GM21576 (cell line): ENCODE measurements around the gene FGF9.

ENCODE experiments used
- ATAC-seq: cut with Tn5 transposase; IDR thresholded peaks from one replicate; pipeline ENCODE4 v1.9.1; 2021; ENCODE audit warnings: mild to moderate bottlenecking, moderate library complexity; ENCODE audit not compliant: unreplicated experiment

The FGF9 gene

GRCh38 chr13:21752501-21752900, 81.6 kb downstream of the FGF9 start:
- no peak for ATAC-seq

DNA sequence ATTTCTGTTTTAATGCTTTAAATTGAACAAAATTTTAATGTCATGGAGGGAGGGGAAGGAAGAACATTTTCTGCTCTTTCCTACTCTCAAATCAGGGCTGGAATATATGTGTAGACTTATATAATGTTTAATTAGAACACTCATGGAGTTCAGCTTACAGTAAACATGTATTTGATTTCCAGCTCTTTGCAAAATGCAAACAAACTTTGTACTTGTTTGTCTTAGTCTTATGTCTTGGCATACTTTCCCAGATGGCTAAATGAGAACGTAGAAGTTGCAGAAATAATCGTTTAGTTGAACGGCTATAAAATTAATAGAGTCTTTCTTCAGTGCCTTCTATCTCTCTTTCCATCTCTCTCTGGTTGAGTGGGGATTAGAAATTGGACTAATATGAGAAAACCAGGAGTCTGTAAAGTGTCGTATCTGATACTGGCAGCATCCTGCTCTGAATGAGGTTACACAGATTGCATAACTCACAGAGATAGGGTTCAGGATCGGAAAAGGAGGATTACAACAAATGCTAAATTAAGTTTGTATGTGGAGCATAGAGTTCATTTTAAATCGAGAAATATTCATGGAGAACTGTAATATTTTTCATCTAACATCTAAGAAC, 82.3 kb downstream of the FGF9 start:
- no peak for ATAC-seq
